SK-N-MC (cell line): Measurements from ENCODE around the gene STAT4.

Source experiments
- EZH2 ChIP-seq: fragments of 200-600 bp; sonication (generic); IDR thresholded peaks from one replicate; pipeline ENCODE4 v1.6.1; 2017; ENCODE audit warnings: antibody characterized with exemption
- FOXP2 ChIP-seq: optimal IDR thresholded peaks from 2 replicates; pipeline ENCODE3; 2011; ENCODE audit warnings: mild to moderate bottlenecking, moderate library complexity; ENCODE audit not compliant: insufficient read depth; ENCODE audit errors: extremely low read length, control extremely low read depth
- POLR2AphosphoS5 ChIP-seq: IDR thresholded peaks from 2 replicates; pipeline ENCODE4 v1.6.1; 2012; ENCODE audit warnings: mild to moderate bottlenecking, low read depth, low read length, borderline replicate concordance

- TF ChIP-seq POLR2AphosphoS5 = no peak
- TF ChIP-seq EZH2 = no peak
- TF ChIP-seq FOXP2 = no peak
These were observed 40.9 kb downstream of the STAT4 start for GRCh38 chr2:191109888-191110287.
